ENCODE data around the gene CLSTN1. TPM values are rescaled to one million over a fixed set of nuclear protein-coding genes. Genes with fewer than 3 reads are reported as not detected.

The CLSTN1 gene
- total and polyA plus RNA-seq, 2 donors (not counting 1 experiment from before 2014, with no cell fraction given), result 34.9 to 81.4 TPM

DNA sequence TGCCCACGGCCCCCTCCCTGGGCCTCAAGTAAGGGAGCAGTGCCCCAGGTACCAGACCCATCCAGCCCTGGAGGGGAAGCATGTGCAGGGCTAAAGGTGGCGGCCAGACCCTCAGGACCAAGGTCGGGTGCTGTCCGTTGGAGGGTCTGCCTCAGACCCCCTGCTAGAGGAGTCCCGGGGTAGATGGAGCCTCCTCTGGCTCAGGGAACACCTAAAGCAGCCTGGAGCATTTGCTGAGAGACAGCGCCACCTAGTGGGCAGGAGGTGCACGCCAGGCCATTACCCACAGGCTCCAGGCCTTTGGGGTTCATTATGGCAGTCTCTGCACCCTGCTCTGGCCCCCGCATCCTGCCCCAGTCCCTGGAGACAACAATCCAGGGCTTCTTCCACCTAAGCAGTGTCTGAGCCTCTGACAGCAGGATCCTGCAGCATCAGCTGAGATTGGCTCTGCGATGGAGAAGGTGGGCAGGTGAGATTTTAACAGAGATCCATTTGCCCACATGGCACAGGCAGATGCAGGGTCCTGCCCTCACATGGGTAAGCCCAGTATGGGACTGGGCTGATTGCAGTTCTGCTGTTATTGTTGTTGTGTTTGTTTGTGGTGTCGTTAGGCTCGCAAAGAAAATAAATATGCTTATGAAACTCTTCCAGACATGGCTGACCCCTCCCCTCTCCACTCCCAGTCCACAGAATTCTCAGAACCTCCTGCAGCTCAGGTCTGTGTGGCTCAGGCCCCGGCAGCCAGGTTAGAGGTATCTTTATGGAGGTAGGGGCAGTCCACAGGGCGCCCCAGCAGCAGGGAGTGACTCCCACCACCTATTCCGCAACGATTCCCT, 43.9 kb upstream of the CLSTN1 start:
- H3K27me3 ChIP-seq (replicated peaks in 1 of 4; ENCODE audit: control extremely low read depth in 1 of 4, control insufficient read depth in 3 of 4, insufficient read depth in 4 of 4, low read length in 3 of 4), result no peaks in the 10 kb centered on the region
- no peaks in the 10 kb centered on the region for H4K20me1 ChIP-seq (ENCODE audit: control insufficient read depth, insufficient read depth, low read length, poor library complexity, severe bottlenecking)
- H3K9me3 Mint-ChIP-seq (ENCODE audit: insufficient read depth), result no peaks in the 10 kb centered on the region
- H3K9me3 ChIP-seq (ENCODE audit: control extremely low read depth in 1 of 3, control insufficient read depth in 2 of 3, insufficient read depth in 1 of 3, low read length in 2 of 3), result no peaks in the 10 kb centered on the region
- no peaks in the 10 kb centered on the region for H3K27me3 Mint-ChIP-seq
- no peak overlapping the region for H3K4me3 ChIP-seq (ENCODE audit: control extremely low read depth in 1 of 5, extremely low read depth in 1 of 5, insufficient read depth in 1 of 5, low read depth in 2 of 5, low read length in 4 of 5)
- peaks cover 6% of the 10 kb centered on the region for H3K79me2 ChIP-seq (ENCODE audit: control insufficient read depth, insufficient read depth, low read length)
- no peak for TF ChIP-seq EZH2 (IDR thresholded peaks at IDR 0.05; ENCODE audit: borderline replicate concordance, insufficient read depth, low read depth, low read length, poor library complexity, severe bottlenecking)
- TF ChIP-seq, protein P1, sequence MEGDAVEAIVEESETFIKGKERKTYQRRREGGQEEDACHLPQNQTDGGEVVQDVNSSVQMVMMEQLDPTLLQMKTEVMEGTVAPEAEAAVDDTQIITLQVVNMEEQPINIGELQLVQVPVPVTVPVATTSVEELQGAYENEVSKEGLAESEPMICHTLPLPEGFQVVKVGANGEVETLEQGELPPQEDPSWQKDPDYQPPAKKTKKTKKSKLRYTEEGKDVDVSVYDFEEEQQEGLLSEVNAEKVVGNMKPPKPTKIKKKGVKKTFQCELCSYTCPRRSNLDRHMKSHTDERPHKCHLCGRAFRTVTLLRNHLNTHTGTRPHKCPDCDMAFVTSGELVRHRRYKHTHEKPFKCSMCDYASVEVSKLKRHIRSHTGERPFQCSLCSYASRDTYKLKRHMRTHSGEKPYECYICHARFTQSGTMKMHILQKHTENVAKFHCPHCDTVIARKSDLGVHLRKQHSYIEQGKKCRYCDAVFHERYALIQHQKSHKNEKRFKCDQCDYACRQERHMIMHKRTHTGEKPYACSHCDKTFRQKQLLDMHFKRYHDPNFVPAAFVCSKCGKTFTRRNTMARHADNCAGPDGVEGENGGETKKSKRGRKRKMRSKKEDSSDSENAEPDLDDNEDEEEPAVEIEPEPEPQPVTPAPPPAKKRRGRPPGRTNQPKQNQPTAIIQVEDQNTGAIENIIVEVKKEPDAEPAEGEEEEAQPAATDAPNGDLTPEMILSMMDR (IDR thresholded peaks at IDR 0.05), result peak; percentile 96
- peaks cover 3% of the 10 kb centered on the region for H3K4me1 Mint-ChIP-seq
- H3K4me3 Mint-ChIP-seq, result no peak overlapping the region
- peaks cover 0 to 10% of the 10 kb centered on the region in 2 experiments for H3K36me3 ChIP-seq (replicated peaks in 1 of 2; ENCODE audit: control extremely low read depth in 1 of 2, control insufficient read depth in 1 of 2, extremely low read depth in 1 of 2, insufficient read depth in 2 of 2, low read length in 1 of 2)
- H3K27ac ChIP-seq (ENCODE audit: low read length in 2 of 2), result no peak overlapping the region
- peaks cover 0 to 8% of the 10 kb centered on the region in 2 donors for H3K4me1 ChIP-seq (ENCODE audit: control insufficient read depth in 2 of 2, insufficient read depth in 2 of 2, low read length in 2 of 2)
- POLR2A ChIA-PET, result interaction anchor here (0.8 kb wide), 1 partner anchor 372 kb away, joined by 3 read pairs; no protein-coding TSS in a partner anchor
- DNase-seq, result peak; percentile 88
- H3K27ac Mint-ChIP-seq, result no peak overlapping the region
- H3K4me2 ChIP-seq (replicated peaks; ENCODE audit: low read depth, low read length, poor library complexity, severe bottlenecking), result no peak overlapping the region
- no peak overlapping the region for H3K9ac ChIP-seq (ENCODE audit: low read length)
- H2AFZ ChIP-seq (ENCODE audit: insufficient read depth, low read depth, low read length, poor library complexity, severe bottlenecking), result peak overlapping the region; percentile 0
- WGBS (ENCODE audit: insufficient coverage), result 27% methylated on average over 9 of the region's 15 CpGs
- ATAC-seq (ENCODE audit: low read depth), result peak; percentile 96
- intact Hi-C loops (cut with micrococcal nuclease), result loop anchor here (1.0 to 10.0 kb wide), 3 partner anchors 45 to 252 kb away; partner anchors contain the start of gene CLSTN1
- CTCF ChIA-PET, result interaction anchor here (0.7 to 14.9 kb wide), 32 partner anchors 10 to 578 kb away, joined by 3 to 281 read pairs (median 4); partner anchors contain the start of gene CENPS

DNA sequence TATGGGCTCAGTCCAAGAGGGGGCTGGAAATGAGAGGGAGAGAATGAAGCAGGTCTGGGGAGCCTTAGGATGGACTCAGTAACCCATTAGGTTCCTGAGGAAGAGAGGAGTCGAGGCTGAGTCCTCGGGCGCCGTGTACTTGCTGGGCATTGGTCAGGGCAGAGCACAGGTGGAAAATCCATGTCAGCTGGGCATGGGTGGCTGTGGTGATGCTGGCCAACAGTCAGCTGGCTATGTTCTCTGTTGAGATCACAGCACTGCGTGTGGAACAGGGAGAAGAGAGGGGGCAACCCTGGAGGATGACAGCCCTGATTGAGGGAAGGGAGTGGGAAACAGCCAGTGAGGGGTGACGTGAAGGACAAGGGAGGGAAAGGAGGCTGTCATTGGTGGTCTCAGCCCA, 43.1 kb upstream of the CLSTN1 start:
- H3K9ac ChIP-seq (ENCODE audit: low read length), result no peak overlapping the region
- no peaks in the 10 kb centered on the region for H3K27me3 Mint-ChIP-seq
- intact Hi-C loops (cut with micrococcal nuclease), result loop anchor here (1.0 to 10.0 kb wide), 3 partner anchors 45 to 252 kb away; partner anchors contain the start of gene CLSTN1

More for the DNA sequence above, 43.1 kb upstream of the CLSTN1 start:
- H3K27me3 ChIP-seq (replicated peaks in 1 of 4; ENCODE audit: control extremely low read depth in 1 of 4, control insufficient read depth in 3 of 4, insufficient read depth in 4 of 4, low read length in 3 of 4), result no peaks in the 10 kb centered on the region
- peaks cover 6% of the 10 kb centered on the region for H3K79me2 ChIP-seq (ENCODE audit: control insufficient read depth, insufficient read depth, low read length)
- no peak overlapping the region for H2AFZ ChIP-seq (ENCODE audit: insufficient read depth, low read depth, low read length, poor library complexity, severe bottlenecking)
- 93% methylated on average over 6 of the region's 6 CpGs for WGBS (ENCODE audit: insufficient coverage)
- no peak overlapping the region for H3K27ac Mint-ChIP-seq
- H3K9me3 ChIP-seq (ENCODE audit: control extremely low read depth in 1 of 3, control insufficient read depth in 2 of 3, insufficient read depth in 1 of 3, low read length in 2 of 3), result no peaks in the 10 kb centered on the region
- H3K4me1 Mint-ChIP-seq, result peaks cover 3% of the 10 kb centered on the region
- ATAC-seq (ENCODE audit: low read depth) (no peak), DNase-seq (no peak)
- H3K4me3 ChIP-seq (ENCODE audit: control extremely low read depth in 1 of 5, extremely low read depth in 1 of 5, insufficient read depth in 1 of 5, low read depth in 2 of 5, low read length in 4 of 5), result no peak overlapping the region
- no peak overlapping the region for H3K4me2 ChIP-seq (replicated peaks; ENCODE audit: low read depth, low read length, poor library complexity, severe bottlenecking)
- no peak overlapping the region for H3K4me3 Mint-ChIP-seq
- POLR2A ChIA-PET, result no interaction called here
- H4K20me1 ChIP-seq (ENCODE audit: control insufficient read depth, insufficient read depth, low read length, poor library complexity, severe bottlenecking), result no peaks in the 10 kb centered on the region
- H3K4me1 ChIP-seq (ENCODE audit: control insufficient read depth in 2 of 2, insufficient read depth in 2 of 2, low read length in 2 of 2), result peaks cover 0 to 8% of the 10 kb centered on the region in 2 donors
- no peak overlapping the region for H3K27ac ChIP-seq (ENCODE audit: low read length in 2 of 2)
- no peaks in the 10 kb centered on the region for H3K9me3 Mint-ChIP-seq (ENCODE audit: insufficient read depth)
- CTCF ChIA-PET, result interaction anchor here (0.7 to 14.9 kb wide), 10 partner anchors 11 to 372 kb away, joined by 3 to 281 read pairs (median 4); no protein-coding TSS in a partner anchor
- H3K36me3 ChIP-seq (replicated peaks in 1 of 2; ENCODE audit: control extremely low read depth in 1 of 2, control insufficient read depth in 1 of 2, extremely low read depth in 1 of 2, insufficient read depth in 2 of 2, low read length in 1 of 2), result peaks cover 0 to 10% of the 10 kb centered on the region in 2 experiments
- TF ChIP-seq, protein P1 (IDR thresholded peaks at IDR 0.05), result no peak
- TF ChIP-seq EZH2 (IDR thresholded peaks at IDR 0.05; ENCODE audit: borderline replicate concordance, insufficient read depth, low read depth, low read length, poor library complexity, severe bottlenecking), result no peak

All from B cell (primary cell).